Panc1 (cell line): ENCODE measurements around the gene RETREG1. TPM values are rescaled to one million over a fixed set of nuclear protein-coding genes. Genes with fewer than 3 reads are reported as not detected.

Experiments used
- ATAC-seq: fragments of 200-7000 bp; cut with Tn5 transposase; 2 replicates; pipeline ENCODE4 v1.9.1; 2020; ENCODE audit warnings: mild to moderate bottlenecking, moderate library complexity
- BruUV-seq: library from RNA; stranded (reverse); fragments of 400-500 nt; replicated peaks from 2 replicates; lab custom pipeline; 2021; lab: Mats Ljungman, UMichigan
- CTCF ChIA-PET: fragments of 300-600 bp; sonication (Branson Sonifier 250); formaldehyde crosslinking; loops from one replicate; lab custom pipeline; 2022; ENCODE audit warnings: antibody characterized with exemption; lab: Charles Lee
- POLR2A ChIA-PET: fragments of 300-600 bp; sonication (Branson Sonifier 250); formaldehyde crosslinking; loops from one replicate; lab custom pipeline; 2022; ENCODE audit warnings: antibody characterized with exemption; lab: Charles Lee
- DNase-seq: peaks from one replicate; pipeline ENCODE4 v3.0.0-alpha.2; 2010; ENCODE audit warnings: low read depth, low spot score
- H3K27ac ChIP-seq: 2 replicates; pipeline ENCODE4 v1.5.1; 2011; ENCODE audit warnings: mild to moderate bottlenecking, low read length, inconsistent platforms
- H3K27me3 ChIP-seq: fragments of 200-500 bp; sonication (Bioruptor generic); 2 replicates; pipeline ENCODE4 v1.6.0; 2014; ENCODE audit warnings: low read length, inconsistent platforms; ENCODE audit not compliant: control insufficient read depth, insufficient read depth
- H3K36me3 ChIP-seq: fragments of 200-500 bp; sonication (Bioruptor generic); 2 replicates; pipeline ENCODE4 v1.5.1; 2014; ENCODE audit warnings: inconsistent platforms, mild to moderate bottlenecking, low read length, moderate library complexity; ENCODE audit not compliant: control insufficient read depth, insufficient read depth
- H3K4me1 ChIP-seq: 2 replicates; pipeline ENCODE4 v1.5.1; 2011; ENCODE audit warnings: inconsistent platforms, mild to moderate bottlenecking, low read length, moderate library complexity; ENCODE audit not compliant: control insufficient read depth, insufficient read depth
- H3K4me3 ChIP-seq, 2 experiments: 2 replicates each; pipeline ENCODE4 v1.5.1; 2011 to 2012; ENCODE audit warnings: low read depth in 2 of 2, low read length in 2 of 2, mild to moderate bottlenecking in 2 of 2, inconsistent platforms in 1 of 2, moderate library complexity in 1 of 2
- H3K9me3 ChIP-seq: fragments of 200-500 bp; sonication (Bioruptor generic); 2 replicates; pipeline ENCODE4 v1.5.1; 2014; ENCODE audit warnings: low read depth, mild to moderate bottlenecking, inconsistent platforms, low read length, moderate library complexity; ENCODE audit not compliant: control insufficient read depth, insufficient read depth
- POLR2AphosphoS5 ChIP-seq: IDR thresholded peaks from 2 replicates; pipeline ENCODE4 v1.6.1; 2012; ENCODE audit warnings: mild to moderate bottlenecking, low read depth, low read length, moderate library complexity
- SIN3A ChIP-seq: IDR thresholded peaks from 2 replicates; pipeline ENCODE4 v1.6.1; 2012; ENCODE audit warnings: low read depth, mild to moderate bottlenecking, low read length, moderate library complexity, borderline replicate concordance; ENCODE audit not compliant: insufficient read depth
- TCF7L2 ChIP-seq: IDR thresholded peaks from 2 replicates; pipeline ENCODE4 v1.6.1; 2011; ENCODE audit warnings: mild to moderate bottlenecking, low read depth, low read length, inconsistent platforms
- in situ Hi-C: cut with HindIII; loops from 2 replicates; pipeline ENCODE4 v1.10.0; 2016; ENCODE audit warnings: low sequenced_read_pairs, low pct_unique_long_range_greater_than_20kb
- intact Hi-C: fragments of 100-400 bp; cut with micrococcal nuclease; formaldehyde crosslinking; loops from one replicate; pipeline ENCODE4 v1.10.0; 2022; ENCODE audit not compliant: unreplicated experiment
- total RNA-seq: library from RNA; stranded (reverse); gene quantifications from one replicate; pipeline ENCODE4 v1.2.1, GENCODE V29; 2021; ENCODE audit not compliant: unreplicated experiment
- TF ChIP-seq, protein P1 (sequence below): fragments of 450-650 bp; IDR thresholded peaks from 2 replicates; pipeline ENCODE4 v1.5.1; 2017; ENCODE audit warnings: mild to moderate bottlenecking
- TF ChIP-seq, protein P2 (sequence below), 2 experiments: IDR thresholded peaks; 2 replicates each; pipeline ENCODE4 v1.6.1; 2011 to 2012; ENCODE audit warnings: low read depth in 2 of 2, control low read depth in 1 of 2, low read length in 1 of 2, mild to moderate bottlenecking in 1 of 2, moderate library complexity in 1 of 2; ENCODE audit not compliant: insufficient read depth in 1 of 2

RETREG1 gene
- total RNA-seq, 1 experiment from 2014 or later: 0.74 TPM

DNA sequence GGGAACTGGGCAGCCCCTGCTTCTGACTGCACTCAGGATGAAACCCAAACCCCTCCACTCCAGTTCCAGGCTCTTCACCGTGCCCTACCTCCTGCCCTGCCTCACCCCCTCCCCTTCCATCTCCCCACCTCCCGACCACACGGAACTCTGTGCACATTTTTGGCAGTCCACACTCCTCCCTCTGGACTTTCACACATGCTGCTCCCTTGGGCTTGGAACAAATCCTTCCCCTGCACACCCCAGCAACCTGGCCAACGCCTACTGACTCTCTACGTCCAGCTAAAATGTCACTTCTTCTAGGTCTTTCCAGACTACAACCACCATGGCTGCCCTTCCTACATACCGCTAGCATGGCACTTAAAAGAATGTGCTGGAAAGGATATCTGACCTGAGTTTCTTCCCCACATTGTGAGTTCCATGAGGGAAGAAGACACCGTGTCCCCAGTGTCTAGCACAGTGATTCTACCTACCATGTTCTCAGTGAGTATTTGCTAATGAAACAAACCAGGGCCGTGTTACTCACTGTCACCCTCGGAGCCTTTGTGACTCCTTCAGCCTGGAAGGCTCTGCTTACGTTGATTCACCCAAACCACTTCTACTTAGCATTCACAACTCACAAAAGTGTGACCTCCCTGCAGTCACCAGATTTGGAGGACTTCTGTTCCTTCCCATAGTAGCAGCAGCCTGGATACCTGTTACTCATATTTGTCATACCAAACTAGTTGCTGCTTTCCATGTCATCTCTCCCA, 18.7 kb downstream of the RETREG1 start:
- Histone ChIP-seq H3K36me3 (no peaks in the 10 kb centered on the region), H3K4me3 (no peak overlapping the region), H3K4me1 (no peaks in the 10 kb centered on the region), H3K9me3 (no peaks in the 10 kb centered on the region), H3K27me3 (no peaks in the 10 kb centered on the region), H3K27ac (no peak overlapping the region)
- TF ChIP-seq POLR2AphosphoS5: no peak
- TF ChIP-seq, protein P1, sequence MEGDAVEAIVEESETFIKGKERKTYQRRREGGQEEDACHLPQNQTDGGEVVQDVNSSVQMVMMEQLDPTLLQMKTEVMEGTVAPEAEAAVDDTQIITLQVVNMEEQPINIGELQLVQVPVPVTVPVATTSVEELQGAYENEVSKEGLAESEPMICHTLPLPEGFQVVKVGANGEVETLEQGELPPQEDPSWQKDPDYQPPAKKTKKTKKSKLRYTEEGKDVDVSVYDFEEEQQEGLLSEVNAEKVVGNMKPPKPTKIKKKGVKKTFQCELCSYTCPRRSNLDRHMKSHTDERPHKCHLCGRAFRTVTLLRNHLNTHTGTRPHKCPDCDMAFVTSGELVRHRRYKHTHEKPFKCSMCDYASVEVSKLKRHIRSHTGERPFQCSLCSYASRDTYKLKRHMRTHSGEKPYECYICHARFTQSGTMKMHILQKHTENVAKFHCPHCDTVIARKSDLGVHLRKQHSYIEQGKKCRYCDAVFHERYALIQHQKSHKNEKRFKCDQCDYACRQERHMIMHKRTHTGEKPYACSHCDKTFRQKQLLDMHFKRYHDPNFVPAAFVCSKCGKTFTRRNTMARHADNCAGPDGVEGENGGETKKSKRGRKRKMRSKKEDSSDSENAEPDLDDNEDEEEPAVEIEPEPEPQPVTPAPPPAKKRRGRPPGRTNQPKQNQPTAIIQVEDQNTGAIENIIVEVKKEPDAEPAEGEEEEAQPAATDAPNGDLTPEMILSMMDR: no peak
- TF ChIP-seq, protein P2, sequence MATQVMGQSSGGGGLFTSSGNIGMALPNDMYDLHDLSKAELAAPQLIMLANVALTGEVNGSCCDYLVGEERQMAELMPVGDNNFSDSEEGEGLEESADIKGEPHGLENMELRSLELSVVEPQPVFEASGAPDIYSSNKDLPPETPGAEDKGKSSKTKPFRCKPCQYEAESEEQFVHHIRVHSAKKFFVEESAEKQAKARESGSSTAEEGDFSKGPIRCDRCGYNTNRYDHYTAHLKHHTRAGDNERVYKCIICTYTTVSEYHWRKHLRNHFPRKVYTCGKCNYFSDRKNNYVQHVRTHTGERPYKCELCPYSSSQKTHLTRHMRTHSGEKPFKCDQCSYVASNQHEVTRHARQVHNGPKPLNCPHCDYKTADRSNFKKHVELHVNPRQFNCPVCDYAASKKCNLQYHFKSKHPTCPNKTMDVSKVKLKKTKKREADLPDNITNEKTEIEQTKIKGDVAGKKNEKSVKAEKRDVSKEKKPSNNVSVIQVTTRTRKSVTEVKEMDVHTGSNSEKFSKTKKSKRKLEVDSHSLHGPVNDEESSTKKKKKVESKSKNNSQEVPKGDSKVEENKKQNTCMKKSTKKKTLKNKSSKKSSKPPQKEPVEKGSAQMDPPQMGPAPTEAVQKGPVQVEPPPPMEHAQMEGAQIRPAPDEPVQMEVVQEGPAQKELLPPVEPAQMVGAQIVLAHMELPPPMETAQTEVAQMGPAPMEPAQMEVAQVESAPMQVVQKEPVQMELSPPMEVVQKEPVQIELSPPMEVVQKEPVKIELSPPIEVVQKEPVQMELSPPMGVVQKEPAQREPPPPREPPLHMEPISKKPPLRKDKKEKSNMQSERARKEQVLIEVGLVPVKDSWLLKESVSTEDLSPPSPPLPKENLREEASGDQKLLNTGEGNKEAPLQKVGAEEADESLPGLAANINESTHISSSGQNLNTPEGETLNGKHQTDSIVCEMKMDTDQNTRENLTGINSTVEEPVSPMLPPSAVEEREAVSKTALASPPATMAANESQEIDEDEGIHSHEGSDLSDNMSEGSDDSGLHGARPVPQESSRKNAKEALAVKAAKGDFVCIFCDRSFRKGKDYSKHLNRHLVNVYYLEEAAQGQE (IDR thresholded peaks at IDR 0.05; ENCODE audit: insufficient read depth in 1 of 2, low read depth in 2 of 2, low read length in 1 of 2): no peak
- POLR2A ChIA-PET: no interaction called here
- ATAC-seq: no peak
- intact Hi-C loops (no loop called here), in situ Hi-C loops (no loop called here)
- no TSS peak for BruUV-seq
- no peak for DNase-seq
- CTCF ChIA-PET: no interaction called here

DNA sequence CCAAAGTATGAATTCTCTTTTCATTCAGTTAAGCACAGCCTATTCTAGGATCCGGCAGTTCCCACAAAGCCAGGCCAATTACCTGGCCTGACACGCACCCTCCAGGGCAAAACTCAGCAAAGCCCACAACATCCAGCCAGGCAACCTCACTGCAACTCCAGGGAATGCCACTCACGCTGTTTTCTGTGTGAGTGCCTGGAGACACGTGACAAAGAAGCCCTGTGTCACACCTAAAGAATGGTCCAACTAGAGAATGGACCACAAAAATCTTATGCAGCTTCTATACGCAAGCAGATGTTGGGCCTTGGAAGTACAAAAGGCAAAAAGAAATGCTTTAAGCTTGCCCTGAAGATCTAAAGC, 20.2 kb downstream of the RETREG1 start:
- CTCF ChIA-PET: no interaction called here
- intact Hi-C loops: no loop called here

More for the DNA sequence above, 20.2 kb downstream of the RETREG1 start:
- no peaks in the 10 kb centered on the region for H3K4me1 ChIP-seq
- H3K27ac ChIP-seq: no peak overlapping the region
- no peak for TF ChIP-seq TCF7L2
- no peak for TF ChIP-seq POLR2AphosphoS5
- TF ChIP-seq SIN3A: no peak
- TF ChIP-seq, protein P1: no peak
- TF ChIP-seq, protein P2 (IDR thresholded peaks at IDR 0.05; ENCODE audit: insufficient read depth in 1 of 2, low read depth in 2 of 2, low read length in 1 of 2): no peak
- no peaks in the 10 kb centered on the region for H3K27me3 ChIP-seq
- POLR2A ChIA-PET: no interaction called here
- DNase-seq (no peak), ATAC-seq (no peak)
- no peak overlapping the region for H3K4me3 ChIP-seq
- no peaks in the 10 kb centered on the region for H3K9me3 ChIP-seq
- BruUV-seq: no TSS peak
- H3K36me3 ChIP-seq: no peaks in the 10 kb centered on the region
- in situ Hi-C loops: no loop called here
